ENCODE results near the gene BNIPL. TPM values are rescaled to one million over a fixed set of nuclear protein-coding genes. Genes with fewer than 3 reads are reported as not detected.
A peak's percentile ranks its signal among the peaks of the same experiment; 100 is the strongest.

Gene BNIPL
- total and polyA plus RNA-seq, 2 of the 13 experiments (the other 11 are each of a cell fraction or from before 2014, with no cell fraction given): 0.40 to 1.1 TPM

DNA sequence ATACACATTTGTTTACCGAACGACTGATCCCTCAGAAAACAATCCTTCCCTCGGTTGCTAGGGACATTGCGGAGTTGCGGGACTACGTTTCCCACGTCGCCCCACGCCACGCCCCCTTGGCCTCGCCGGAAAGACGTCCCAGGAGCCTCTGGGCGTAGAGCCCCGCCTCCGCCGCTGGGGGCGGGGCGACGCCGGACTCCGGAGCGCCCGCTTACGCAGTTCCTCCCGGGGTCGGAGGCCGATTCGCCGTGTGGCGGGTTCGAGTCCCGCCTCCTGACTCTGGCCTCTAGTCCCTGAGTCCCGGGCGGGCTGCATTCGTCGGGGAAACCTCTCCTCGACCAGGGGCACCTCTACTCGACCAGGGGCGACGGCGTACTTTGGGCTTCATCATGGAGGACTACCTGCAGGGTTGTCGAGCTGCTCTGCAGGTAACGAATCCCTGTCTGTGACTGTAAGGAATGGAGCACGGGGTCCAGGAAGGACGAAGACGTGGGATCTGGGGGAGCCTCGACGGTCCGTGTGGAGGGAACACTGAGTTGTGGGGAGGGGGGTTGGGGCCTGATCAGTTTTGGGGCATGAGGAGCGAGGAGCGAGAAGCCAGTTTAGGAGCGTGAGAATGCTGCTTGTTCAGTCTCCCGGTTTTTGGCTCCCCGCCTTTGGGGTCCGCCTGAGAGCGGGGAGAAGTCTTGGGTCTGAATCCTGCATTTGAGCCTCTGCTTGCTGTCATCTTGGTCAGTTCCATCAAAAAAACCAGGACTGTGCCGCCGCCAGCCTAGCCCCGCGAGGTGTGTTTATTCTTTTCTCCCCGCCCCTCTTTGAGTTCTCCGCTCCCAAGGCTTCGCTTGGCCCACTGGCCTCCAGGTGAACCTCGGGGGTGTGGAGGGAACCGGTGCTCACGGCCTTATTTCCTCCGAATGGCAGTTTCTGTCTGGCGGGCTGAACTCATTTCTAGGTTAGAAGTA is 27.9 kb upstream of the BNIPL start, which contains the start of gene PRUNE1 (continued):
- TF ChIP-seq MEIS1 (CRISPR knock-in tag; IDR thresholded peaks at IDR 0.05; ENCODE audit: borderline replicate concordance) (no peak), SP2 (CRISPR knock-in tag; IDR thresholded peaks at IDR 0.05) (no peak), KLF13 (CRISPR knock-in tag; IDR thresholded peaks at IDR 0.05) (peak; percentile 40; the same call in 1 of the 2 replicates), NCOA5 (CRISPR knock-in tag; IDR thresholded peaks at IDR 0.05) (no peak), ZNF335 (CRISPR knock-in tag; IDR thresholded peaks at IDR 0.05) (no peak), RCOR2 (CRISPR knock-in tag; IDR thresholded peaks at IDR 0.05) (no peak), MTF1 (CRISPR knock-in tag; IDR thresholded peaks at IDR 0.05) (no peak), ZNF605 (CRISPR knock-in tag; IDR thresholded peaks at IDR 0.05) (peak; percentile 80), FOSL2 (CRISPR knock-in tag; IDR thresholded peaks at IDR 0.05) (no peak), SETDB1 (CRISPR knock-in tag; IDR thresholded peaks at IDR 0.05; ENCODE audit: borderline replicate concordance) (no peak), ZSCAN31 (CRISPR knock-in tag; IDR thresholded peaks at IDR 0.05; ENCODE audit: low read depth) (peak; percentile 80), ZNF704 (CRISPR knock-in tag; IDR thresholded peaks at IDR 0.05; ENCODE audit: borderline replicate concordance) (no peak), HHEX (CRISPR knock-in tag; IDR thresholded peaks at IDR 0.05) (no peak), AGO2 (optimal IDR thresholded peaks at IDR 0.05; ENCODE audit: low read depth, low read length) (peak; percentile 78), FOXO1 (CRISPR knock-in tag; IDR thresholded peaks at IDR 0.05) (peak; percentile 14; the same call in 1 of the 2 replicates), LCORL (IDR thresholded peaks at IDR 0.05) (no peak), LCORL (CRISPR knock-in tag; IDR thresholded peaks at IDR 0.05) (peak; percentile 31; the same call in 1 of the 2 replicates), MBD4 (IDR thresholded peaks at IDR 0.05; ENCODE audit: borderline replicate concordance, low read length) (no peak), ZSCAN12 (CRISPR knock-in tag; IDR thresholded peaks at IDR 0.05) (no peak), RARA (CRISPR knock-in tag; IDR thresholded peaks at IDR 0.05) (peak; percentile 94), HOXA5 (CRISPR knock-in tag; IDR thresholded peaks at IDR 0.05) (peak; percentile 73; the same call in 1 of the 2 replicates), TFE3 (CRISPR knock-in tag; IDR thresholded peaks at IDR 0.05) (no peak), HNRNPH1 (optimal IDR thresholded peaks at IDR 0.05; ENCODE audit: low read depth, low read length) (no peak), ZNF274 (CRISPR knock-in tag; IDR thresholded peaks at IDR 0.05) (peak; percentile 74; the same call in 1 of the 2 replicates), ZNF776 (CRISPR knock-in tag; IDR thresholded peaks at IDR 0.05) (no peak), ZSCAN22 (CRISPR knock-in tag; IDR thresholded peaks at IDR 0.05) (no peak), MYNN (CRISPR knock-in tag; IDR thresholded peaks at IDR 0.05; ENCODE audit: low read depth) (no peak), DPF2 (CRISPR knock-in tag; IDR thresholded peaks at IDR 0.05; ENCODE audit: borderline replicate concordance, low read depth) (no peak)
- TF ChIP-seq, protein P1, sequence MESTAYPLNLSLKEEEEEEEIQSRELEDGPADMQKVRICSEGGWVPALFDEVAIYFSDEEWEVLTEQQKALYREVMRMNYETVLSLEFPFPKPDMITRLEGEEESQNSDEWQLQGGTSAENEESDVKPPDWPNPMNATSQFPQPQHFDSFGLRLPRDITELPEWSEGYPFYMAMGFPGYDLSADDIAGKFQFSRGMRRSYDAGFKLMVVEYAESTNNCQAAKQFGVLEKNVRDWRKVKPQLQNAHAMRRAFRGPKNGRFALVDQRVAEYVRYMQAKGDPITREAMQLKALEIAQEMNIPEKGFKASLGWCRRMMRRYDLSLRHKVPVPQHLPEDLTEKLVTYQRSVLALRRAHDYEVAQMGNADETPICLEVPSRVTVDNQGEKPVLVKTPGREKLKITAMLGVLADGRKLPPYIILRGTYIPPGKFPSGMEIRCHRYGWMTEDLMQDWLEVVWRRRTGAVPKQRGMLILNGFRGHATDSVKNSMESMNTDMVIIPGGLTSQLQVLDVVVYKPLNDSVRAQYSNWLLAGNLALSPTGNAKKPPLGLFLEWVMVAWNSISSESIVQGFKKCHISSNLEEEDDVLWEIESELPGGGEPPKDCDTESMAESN (CRISPR knock-in tag; conservative IDR thresholded peaks at IDR 0.05): peak; percentile 56; the same call in 1 of the 2 replicates
